Glutamatergic neuron (in vitro differentiated cells): ENCODE measurements around the gene CD63. TPM values are rescaled to one million over a fixed set of nuclear protein-coding genes. Genes with fewer than 3 reads are reported as not detected.

Experiments used
- DNase-seq: peaks from one replicate; pipeline ENCODE4 v3.0.0; 2022
- H3K27ac Mint-ChIP-seq: one replicate; pipeline ENCODE4 v1.8.0; 2020; ENCODE audit warnings: mild to moderate bottlenecking, mixed read lengths, inconsistent platforms; ENCODE audit not compliant: unreplicated experiment
- H3K27me3 Mint-ChIP-seq: one replicate; pipeline ENCODE4 v1.8.0; 2020; ENCODE audit warnings: mild to moderate bottlenecking, moderate library complexity, mixed read lengths, inconsistent platforms; ENCODE audit not compliant: unreplicated experiment
- H3K36me3 Mint-ChIP-seq: one replicate; pipeline ENCODE4 v1.8.0; 2020; ENCODE audit warnings: mild to moderate bottlenecking, mixed read lengths, inconsistent platforms; ENCODE audit not compliant: unreplicated experiment
- H3K4me1 Mint-ChIP-seq: one replicate; pipeline ENCODE4 v1.8.0; 2020; ENCODE audit warnings: mild to moderate bottlenecking, low read depth, mixed read lengths, inconsistent platforms; ENCODE audit not compliant: unreplicated experiment
- H3K4me3 Mint-ChIP-seq: one replicate; pipeline ENCODE4 v1.8.0; 2020; ENCODE audit warnings: mild to moderate bottlenecking, mixed read lengths, inconsistent platforms; ENCODE audit not compliant: unreplicated experiment
- H3K9me3 Mint-ChIP-seq: one replicate; pipeline ENCODE4 v1.8.0; 2020; ENCODE audit warnings: mild to moderate bottlenecking, moderate library complexity, mixed read lengths, inconsistent platforms; ENCODE audit not compliant: unreplicated experiment
- CTCF ChIP-seq: fragments of 200-600 bp; sonication (generic); IDR thresholded peaks from one replicate; pipeline ENCODE4 v1.5.0; 2021; ENCODE audit not compliant: partially characterized antibody, unreplicated experiment
- total RNA-seq: library from RNA; stranded (reverse); fragmentation: NEBNext Ultra II Directional; extraction: Animal tissue kit (Norgen Biotek cat#: 25700); gene quantifications from one replicate; pipeline ENCODE4 v1.2.1, GENCODE V29; 2021; ENCODE audit not compliant: unreplicated experiment

The CD63 gene
- total RNA-seq, 1 donor from 2014 or later, result 619 TPM

DNA sequence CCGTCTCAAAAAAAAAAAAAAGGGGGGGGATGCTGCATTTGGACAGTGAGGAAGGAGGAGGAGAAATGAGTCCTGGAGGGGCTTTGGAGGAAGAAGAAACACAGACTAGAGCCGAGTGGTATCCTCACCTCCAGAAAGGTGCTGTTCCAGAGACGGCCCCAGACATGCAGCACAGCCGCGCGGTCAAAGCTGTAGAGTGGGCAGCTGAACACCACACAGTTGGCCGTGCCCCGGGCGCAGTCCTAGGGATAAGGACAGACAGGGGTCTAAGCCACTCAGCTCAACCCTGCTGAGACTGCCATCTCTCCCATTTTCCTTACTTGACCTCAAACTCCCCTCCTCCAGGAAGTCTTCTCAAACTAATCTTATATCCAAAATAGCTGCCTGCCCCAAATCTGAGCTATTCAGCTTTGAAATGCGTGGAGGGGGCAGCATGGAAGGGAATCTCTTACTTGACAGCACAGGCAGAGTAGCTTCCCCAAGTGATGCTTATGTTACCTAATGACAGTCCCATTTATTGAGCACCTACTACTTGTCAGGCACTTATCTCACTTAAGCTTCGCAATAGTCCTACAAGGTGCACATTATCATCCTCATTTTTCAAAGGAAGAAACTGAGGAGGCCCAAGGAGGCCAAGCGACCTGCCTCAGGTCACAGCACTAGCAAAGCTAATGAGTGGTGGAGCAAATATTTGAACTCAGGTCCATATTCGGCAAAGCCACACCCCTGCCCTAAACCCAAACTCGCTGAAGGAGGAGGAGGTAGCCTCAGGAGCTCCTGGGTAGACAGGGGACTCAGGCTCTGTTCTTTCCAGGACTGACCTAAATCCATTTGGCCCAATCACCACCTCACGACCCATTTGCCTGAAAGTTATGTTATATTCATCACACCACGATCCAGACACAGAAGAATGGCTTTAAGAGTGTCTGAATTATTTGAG, 39.8 kb downstream of the CD63 start:
- H3K27ac Mint-ChIP-seq, result no peak overlapping the region
- no peak for DNase-seq
- peaks cover 6% of the 10 kb centered on the region for H3K36me3 Mint-ChIP-seq
- H3K9me3 Mint-ChIP-seq, result no peaks in the 10 kb centered on the region
- peaks cover 6% of the 10 kb centered on the region for H3K27me3 Mint-ChIP-seq
- no peaks in the 10 kb centered on the region for H3K4me1 Mint-ChIP-seq
- no peak for TF ChIP-seq CTCF
- H3K4me3 Mint-ChIP-seq, result no peak overlapping the region

DNA sequence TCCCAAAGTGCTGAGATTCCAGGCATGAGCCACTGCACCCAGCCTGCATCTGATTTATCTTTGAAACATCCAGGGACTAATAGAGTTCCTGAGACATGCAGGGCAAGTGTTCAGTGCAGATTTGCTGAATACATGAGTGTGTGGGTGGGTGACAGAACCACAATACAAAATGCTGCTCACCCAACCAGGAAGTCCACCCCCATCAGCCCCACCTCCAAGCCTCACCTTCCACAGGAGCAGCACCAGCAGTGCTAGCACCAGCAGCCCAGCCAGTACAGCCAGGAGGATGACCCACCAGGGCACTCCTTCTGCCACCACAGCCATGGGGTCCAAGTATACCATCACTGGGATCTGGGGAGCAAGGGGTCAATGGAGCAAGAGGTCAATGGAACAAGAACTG, 41.1 kb downstream of the CD63 start:
- TF ChIP-seq CTCF, result no peak
- H3K36me3 Mint-ChIP-seq, result peaks cover 6% of the 10 kb centered on the region
- DNase-seq, result no peak
- H3K27ac Mint-ChIP-seq, result no peak overlapping the region
- H3K4me3 Mint-ChIP-seq, result no peak overlapping the region
- H3K4me1 Mint-ChIP-seq, result no peaks in the 10 kb centered on the region
- peaks cover 6% of the 10 kb centered on the region for H3K27me3 Mint-ChIP-seq
- H3K9me3 Mint-ChIP-seq, result no peaks in the 10 kb centered on the region

- Mint-ChIP-seq H3K9me3 (no peaks in the 10 kb centered on the region), H3K27ac (no peak overlapping the region), H3K4me1 (no peaks in the 10 kb centered on the region), H3K4me3 (no peak overlapping the region), H3K36me3 (peaks cover 6% of the 10 kb centered on the region), H3K27me3 (peaks cover 6% of the 10 kb centered on the region)
- no peak for DNase-seq
- TF ChIP-seq CTCF, result no peak
Observed at GRCh38 chr12:55686366-55687010, 42.3 kb downstream of the CD63 start.

GRCh38 chr12:55685671-55686070, 43.1 kb downstream of the CD63 start:
- peak overlapping the region; percentile 52 for H3K27ac Mint-ChIP-seq
- H3K4me1 Mint-ChIP-seq, result no peaks in the 10 kb centered on the region
- H3K36me3 Mint-ChIP-seq, result peaks cover 6% of the 10 kb centered on the region
- no peak overlapping the region for H3K4me3 Mint-ChIP-seq
- TF ChIP-seq CTCF, result no peak
- H3K27me3 Mint-ChIP-seq, result peaks cover 6% of the 10 kb centered on the region
- no peaks in the 10 kb centered on the region for H3K9me3 Mint-ChIP-seq
- DNase-seq, result no peak
